H1 (cell line): ENCODE data around the gene PATE2. TPM values are rescaled to one million over a fixed set of nuclear protein-coding genes. Genes with fewer than 3 reads are reported as not detected.

ENCODE experiments used
- CTCF ChIA-PET: fragments of 300-600 bp; sonication (Branson Sonifier 250); formaldehyde crosslinking; loops from one replicate; lab custom pipeline; 2021; ENCODE audit not compliant: partially characterized antibody; lab: Charles Lee
- POLR2A ChIA-PET: fragments of 300-600 bp; sonication (Branson Sonifier 250); formaldehyde crosslinking; loops from one replicate; lab custom pipeline; 2021; ENCODE audit warnings: inconsistent platforms; ENCODE audit not compliant: partially characterized antibody; lab: Charles Lee
- DNase-seq, 2 experiments: peaks; one replicate each; pipeline versions ENCODE4 v3.0.0 to v3.0.0-alpha.2; 2010 to 2022; ENCODE audit warnings: low spot score in 2 of 2, low read depth in 1 of 2, mixed read lengths in 1 of 2
- FAIRE-seq: peaks from 2 replicates; lab custom pipeline; 2011; peaks lifted over from hg19 to GRCh38; lab: Jason Lieb, UNC
- H2AFZ ChIP-seq: 2 replicates; pipeline ENCODE4 v1.8.1; 2012; ENCODE audit warnings: low read length, inconsistent platforms
- H2AK5ac ChIP-seq: 2 replicates; pipeline ENCODE4 v1.6.1; 2013; ENCODE audit warnings: low read depth, low read length
- H2BK120ac ChIP-seq: replicated peaks from 2 replicates; pipeline ENCODE3; 2013; ENCODE audit warnings: low read depth, low read length, inconsistent platforms
- H2BK12ac ChIP-seq: 2 replicates; pipeline ENCODE4 v1.6.1; 2013; ENCODE audit warnings: low read depth, low read length
- H2BK15ac ChIP-seq: 2 replicates; pipeline ENCODE4 v1.6.1; 2013; ENCODE audit warnings: low read length
- H2BK20ac ChIP-seq: 2 replicates; pipeline ENCODE4 v1.6.1; 2013; ENCODE audit warnings: low read length
- H2BK5ac ChIP-seq: 2 replicates; pipeline ENCODE4 v1.6.1; 2013; ENCODE audit warnings: low read depth, low read length
- H3K14ac ChIP-seq: 2 replicates; pipeline ENCODE4 v1.6.1; 2013; ENCODE audit warnings: inconsistent platforms; ENCODE audit not compliant: insufficient read length
- H3K18ac ChIP-seq: 2 replicates; pipeline ENCODE4 v1.6.1; 2013; ENCODE audit warnings: low read length; ENCODE audit errors: extremely low read depth
- H3K23ac ChIP-seq: 2 replicates; pipeline ENCODE4 v1.6.1; 2013; ENCODE audit warnings: inconsistent platforms; ENCODE audit not compliant: insufficient read length
- H3K23me2 ChIP-seq: 2 replicates; pipeline ENCODE4 v1.6.1; 2013; ENCODE audit warnings: low read depth, low read length
- H3K27ac ChIP-seq: 2 replicates; pipeline ENCODE4 v1.6.1; 2011; ENCODE audit warnings: low read depth, low read length, inconsistent platforms
- H3K27me3 ChIP-seq, 4 experiments: replicated peaks in 1 of 4; 1 replicate in 1 of 4; 2 replicates in 3 of 4; pipeline versions ENCODE4 v1.6.1 to v1.8.1; 2011 to 2013; ENCODE audit warnings: low read length in 3 of 4, mild to moderate bottlenecking in 3 of 4, inconsistent platforms in 2 of 4, mixed read lengths in 2 of 4, moderate library complexity in 1 of 4; ENCODE audit not compliant: control insufficient read depth in 3 of 4, insufficient read depth in 3 of 4; ENCODE audit errors: extremely low read depth in 1 of 4
- H3K36me3 ChIP-seq, 4 experiments: 2 replicates each; pipeline versions ENCODE4 v1.6.1 to v1.8.1; 2011 to 2013; ENCODE audit warnings: mild to moderate bottlenecking in 4 of 4, low read length in 3 of 4, moderate library complexity in 2 of 4, control low read depth in 1 of 4, inconsistent platforms in 1 of 4; ENCODE audit not compliant: insufficient read depth in 4 of 4, control insufficient read depth in 2 of 4
- H3K4ac ChIP-seq: replicated peaks from 2 replicates; pipeline ENCODE3; 2013; ENCODE audit warnings: low read length, low read depth, mixed read lengths, inconsistent platforms; ENCODE audit not compliant: insufficient read length
- H3K4me1 ChIP-seq, 4 experiments: replicated peaks in 1 of 4; 1 replicate in 1 of 4; 2 replicates in 3 of 4; pipeline versions ENCODE4 v1.6.1 to v1.8.1; 2011 to 2013; ENCODE audit warnings: low read length in 3 of 4, inconsistent platforms in 2 of 4, mixed read lengths in 1 of 4; ENCODE audit not compliant: insufficient read depth in 4 of 4, control insufficient read depth in 3 of 4
- H3K4me2 ChIP-seq, 2 experiments: 2 replicates each; pipeline versions ENCODE4 v1.6.1 to v1.8.1; 2011 to 2013; ENCODE audit warnings: low read depth in 2 of 2, low read length in 2 of 2, control low read depth in 1 of 2, inconsistent platforms in 1 of 2, mild to moderate bottlenecking in 1 of 2; ENCODE audit not compliant: insufficient read depth in 1 of 2
- H3K4me3 ChIP-seq, 4 experiments: fragments of 200-600, 300-600 bp in 1 of 4; sonication (generic), shearing (Covaris generic), sonication (Bioruptor Twin) in 1 of 4; 2 replicates each; pipeline versions ENCODE4 v1.5.1 to v1.8.1; 2011 to 2016; ENCODE audit warnings: low read length in 4 of 4, low read depth in 3 of 4, control low read depth in 2 of 4, inconsistent platforms in 2 of 4, mild to moderate bottlenecking in 2 of 4, mixed read lengths in 1 of 4, moderate library complexity in 1 of 4; ENCODE audit not compliant: insufficient read depth in 2 of 4; ENCODE audit errors: extremely low read depth in 1 of 4
- H3K56ac ChIP-seq: replicated peaks from 2 replicates; pipeline ENCODE3; 2013; ENCODE audit warnings: low read depth, mild to moderate bottlenecking, mixed read lengths, low read length, inconsistent platforms; ENCODE audit not compliant: insufficient read length
- H3K79me1 ChIP-seq: 2 replicates; pipeline ENCODE4 v1.6.1; 2013; ENCODE audit warnings: low read depth, low read length, control low read depth
- H3K79me2 ChIP-seq, 2 experiments: 2 replicates each; pipeline versions ENCODE4 v1.6.1 to v1.8.1; 2012 to 2013; ENCODE audit warnings: low read length in 2 of 2, mild to moderate bottlenecking in 2 of 2, inconsistent platforms in 1 of 2; ENCODE audit not compliant: insufficient read depth in 2 of 2, control insufficient read depth in 1 of 2
- H3K9ac ChIP-seq, 4 experiments: replicated peaks in 1 of 4; 1 replicate in 1 of 4; 2 replicates in 3 of 4; pipeline versions ENCODE4 v1.6.1 to v1.8.1; 2011 to 2013; ENCODE audit warnings: low read depth in 3 of 4, low read length in 3 of 4, control low read depth in 2 of 4, mild to moderate bottlenecking in 2 of 4, moderate library complexity in 2 of 4, inconsistent platforms in 1 of 4; ENCODE audit errors: extremely low read depth in 1 of 4
- H3K9me3 ChIP-seq, 2 experiments: 2 replicates each; pipeline versions ENCODE4 v1.6.1 to v1.8.1; 2012 to 2013; ENCODE audit warnings: mild to moderate bottlenecking in 2 of 2, moderate library complexity in 2 of 2, control low read depth in 1 of 2, inconsistent platforms in 1 of 2, low read depth in 1 of 2, low read length in 1 of 2, mixed read lengths in 1 of 2; ENCODE audit not compliant: insufficient read depth in 2 of 2
- H4K20me1 ChIP-seq, 2 experiments: replicated peaks in 1 of 2; 2 replicates each; pipeline versions ENCODE3 to v1.8.1; 2011 to 2013; ENCODE audit warnings: inconsistent platforms in 2 of 2, low read length in 2 of 2, mild to moderate bottlenecking in 1 of 2; ENCODE audit not compliant: insufficient read depth in 2 of 2, control insufficient read depth in 1 of 2
- H4K5ac ChIP-seq: 2 replicates; pipeline ENCODE4 v1.6.1; 2013; ENCODE audit warnings: low read length, low read depth, mixed read lengths, inconsistent platforms; ENCODE audit not compliant: insufficient read length
- H4K8ac ChIP-seq: 2 replicates; pipeline ENCODE4 v1.8.0; 2013; ENCODE audit warnings: mild to moderate bottlenecking, moderate library complexity, low read length, inconsistent platforms; ENCODE audit not compliant: insufficient read depth; ENCODE audit errors: extremely low read depth
- H4K91ac ChIP-seq: replicated peaks from 2 replicates; pipeline ENCODE3; 2013; ENCODE audit warnings: low read length, mixed read lengths, inconsistent platforms; ENCODE audit not compliant: insufficient read length
- CBX8 ChIP-seq: fragments of 300-800, 300-1000 bp; sonication (generic); IDR thresholded peaks from 2 replicates; pipeline ENCODE4 v1.7.1; 2016; ENCODE audit warnings: low read depth, low read length, borderline replicate concordance
- CHD1 ChIP-seq: IDR thresholded peaks from 2 replicates; pipeline ENCODE4 v1.6.1; 2012; ENCODE audit warnings: low read depth, low read length, improper control_type of control experiment
- CHD2 ChIP-seq: IDR thresholded peaks from 2 replicates; pipeline ENCODE4 v1.6.1; 2012; ENCODE audit warnings: low read length, improper control_type of control experiment
- EGR1 ChIP-seq: IDR thresholded peaks from 2 replicates; pipeline ENCODE4 v1.6.1; 2011; ENCODE audit warnings: low read depth, low read length, borderline replicate concordance
- GABPA ChIP-seq: IDR thresholded peaks from 2 replicates; pipeline ENCODE4 v1.6.1; 2011; ENCODE audit warnings: mild to moderate bottlenecking, low read length, moderate library complexity, borderline replicate concordance; ENCODE audit not compliant: insufficient read depth
- HDAC2 ChIP-seq, 2 experiments: fragments of 300-600 bp in 1 of 2; sonication (generic) in 1 of 2; IDR thresholded peaks; 2 replicates each; pipeline ENCODE4 v1.6.1; 2011 to 2012; ENCODE audit warnings: low read depth in 2 of 2, low read length in 2 of 2, mild to moderate bottlenecking in 2 of 2, moderate library complexity in 2 of 2, borderline replicate concordance in 1 of 2, inconsistent platforms in 1 of 2
- MAFK ChIP-seq: IDR thresholded peaks from 2 replicates; pipeline ENCODE4 v1.6.1; 2012; ENCODE audit warnings: low read depth, mild to moderate bottlenecking, improper control_type of control experiment, low read length
- NANOG ChIP-seq: IDR thresholded peaks from 2 replicates; pipeline ENCODE4 v1.6.1; 2011; ENCODE audit warnings: low read length, low read depth, mild to moderate bottlenecking, inconsistent platforms; ENCODE audit not compliant: insufficient read depth, poor library complexity, severe bottlenecking
- RNF2 ChIP-seq: fragments of 200-900, 300-1000 bp; sonication (generic); IDR thresholded peaks from 2 replicates; pipeline ENCODE4 v1.7.1; 2016; ENCODE audit warnings: borderline replicate concordance, low read depth, mild to moderate bottlenecking, antibody characterized with exemption, low read length; ENCODE audit not compliant: poor library complexity, severe bottlenecking; ENCODE audit errors: missing control alignments
- SIRT6 ChIP-seq: IDR thresholded peaks from one replicate; pipeline ENCODE4 v1.7.1; 2012; ENCODE audit warnings: low read length, inconsistent platforms
- TAF1 ChIP-seq: IDR thresholded peaks from 2 replicates; pipeline ENCODE4 v1.6.1; 2011; ENCODE audit warnings: mild to moderate bottlenecking, low read depth, low read length
- TAF7 ChIP-seq: optimal IDR thresholded peaks from 2 replicates; pipeline ENCODE3; 2011; ENCODE audit warnings: low read depth, mild to moderate bottlenecking, inconsistent platforms, low read length, moderate library complexity, borderline replicate concordance
- YY1 ChIP-seq: IDR thresholded peaks from 2 replicates; pipeline ENCODE4 v1.6.1; 2011; ENCODE audit warnings: low read depth, mild to moderate bottlenecking, low read length
- WGBS, 2 experiments: shearing (Covaris generic) in 1 of 2; methylation state at CpG; one replicate each; pipeline versions ENCODE4 v1.1.6 to v1.1.7; 2013 to 2015; ENCODE audit warnings: low lambda C conversion rate in 2 of 2, mixed read lengths in 2 of 2, inconsistent platforms in 1 of 2, low coverage in 1 of 2, missing lambda C conversion rate in 1 of 2; ENCODE audit not compliant: insufficient replicate concordance in 2 of 2, insufficient coverage in 1 of 2, insufficient read length in 1 of 2; ENCODE audit errors: extremely low coverage in 1 of 2, missing lambda C conversion rate in 1 of 2; 5-methylcytosine and 5-hydroxymethylcytosine counted together
- polyA plus RNA-seq, 7 experiments: library from polyadenylated mRNA; depleted of rRNA in 3 of 7; stranded (reverse) in 5 of 7; unstranded in 2 of 7; fragments of >200 nt in 5 of 7; fragments of 200-250 nt in 2 of 7; gene quantifications; 1 replicate in 5 of 7; 2 replicates in 1 of 7; 4 replicates in 1 of 7; pipeline versions ENCODE4 v1.2.1 to v1.2.3, GENCODE V29; 2011 to 2013; ENCODE audit warnings: missing spikeins in 2 of 7, mixed read lengths in 2 of 7
- total RNA-seq: library from RNA; stranded (reverse); fragmentation: NEBNext Ultra II Directional; extraction: Animal tissue kit (Norgen Biotek cat#: 25700); gene quantifications from 2 replicates; pipeline ENCODE4 v1.2.1, GENCODE V29; 2021

The PATE2 gene
- total and polyA plus RNA-seq, 2 of the 8 experiments (the other 6 are each of a cell fraction or from before 2014, with no cell fraction given), result 0.14 TPM; not detected in 1

DNA sequence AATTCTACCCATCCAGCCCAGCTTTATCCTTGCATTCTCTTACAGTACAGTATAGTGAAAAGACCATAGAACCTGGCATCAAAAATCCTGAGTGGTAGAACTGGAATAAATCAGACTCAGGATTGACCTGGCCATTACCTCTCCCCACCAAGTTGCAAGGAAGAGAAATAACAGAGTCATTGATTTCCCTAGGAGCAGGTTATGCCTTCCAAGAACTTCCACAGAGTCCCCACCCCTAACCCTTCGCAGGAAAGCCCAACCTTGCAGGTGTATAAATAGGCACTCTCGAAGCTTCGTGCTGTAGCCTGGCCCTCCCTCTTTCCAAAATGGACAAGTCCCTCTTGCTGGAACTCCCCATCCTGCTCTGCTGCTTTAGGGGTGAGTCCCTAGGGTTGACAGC, 32.6 kb downstream of the PATE2 start, which contains the start of gene PATE1:
Gene PATE1, plus strand, starts transcription at position 301 of the 400 bp plus-strand sequence. Its CDS starts 26 bp downstream, at position 327.
- Histone ChIP-seq H3K56ac (no peak within 1 kb of the TSS), H2BK5ac (no peak within 1 kb of the TSS), H3K27me3 (no peaks in the 10 kb centered on the region), H3K18ac (no peak within 1 kb of the TSS), H2BK12ac (no peak within 1 kb of the TSS), H3K9me3 (no peaks in the 10 kb centered on the region), H2BK20ac (no peak within 1 kb of the TSS), H3K36me3 (no peaks in the 10 kb centered on the region), H3K4me1 (no peaks in the 10 kb centered on the region), H3K79me1 (no peaks in the 10 kb centered on the region), H2AFZ (no peak within 1 kb of the TSS), H4K20me1 (no peaks in the 10 kb centered on the region), H3K4me3 (no peak within 1 kb of the TSS), H3K14ac (no peak within 1 kb of the TSS), H3K23ac (no peak within 1 kb of the TSS), H4K5ac (no peak within 1 kb of the TSS), H3K23me2 (no peaks in the 10 kb centered on the region), H2AK5ac (no peak within 1 kb of the TSS), H2BK15ac (no peak within 1 kb of the TSS), H4K91ac (no peak within 1 kb of the TSS), H3K9ac (no peak within 1 kb of the TSS), H4K8ac (no peak within 1 kb of the TSS), H3K27ac (no peak within 1 kb of the TSS), H2BK120ac (no peak within 1 kb of the TSS), H3K79me2 (no peaks in the 10 kb centered on the region), H3K4me2 (no peak within 1 kb of the TSS), H3K4ac (no peak within 1 kb of the TSS)
- FAIRE-seq (no peak), DNase-seq (no peak)
- 96% methylated on average over 3 of the region's 3 CpGs; no CpG with 5 or more reads in 1 of the 2 experiments for WGBS, 2 experiments
- POLR2A ChIA-PET, result no interaction called here
- CTCF ChIA-PET, result interaction anchor here (0.6 to 2.0 kb wide), 6 partner anchors 22 to 271 kb away, joined by 3 to 5 read pairs (median 4); no protein-coding TSS in a partner anchor
- TF ChIP-seq TAF1 (no peak), GABPA (no peak), RNF2 (no peak), CHD1 (no peak), CHD2 (no peak), MAFK (no peak), SIRT6 (no peak), YY1 (no peak), NANOG (no peak), EGR1 (no peak), HDAC2 (IDR thresholded peaks at IDR 0.05; ENCODE audit: borderline replicate concordance in 1 of 2, low read depth in 2 of 2, low read length in 2 of 2) (no peak), CBX8 (no peak), TAF7 (no peak)
